ENCODE measurements around the gene KLHL35.

DNA sequence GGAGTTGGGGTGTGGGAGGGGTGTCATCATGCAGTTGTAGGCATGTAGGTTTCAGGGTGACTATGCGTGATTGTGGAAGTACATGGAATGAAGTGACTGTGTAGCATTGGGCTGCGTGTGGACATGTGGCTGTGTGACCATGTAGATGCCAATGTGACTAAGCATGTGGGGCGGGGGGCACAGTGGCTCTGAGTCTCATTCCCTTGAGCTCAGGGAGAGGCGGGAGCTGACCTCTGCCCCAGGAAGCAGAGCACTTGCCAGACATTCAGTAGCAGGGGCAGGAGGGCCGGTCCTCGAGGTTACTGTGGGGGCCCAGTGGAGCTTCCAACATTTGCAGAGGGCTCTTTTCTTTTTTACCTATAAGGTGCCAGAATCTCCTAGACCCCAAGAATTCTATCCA is 440 bp upstream of the KLHL35 start:
- TF ChIP-seq CTCF (conservative IDR thresholded peaks at IDR 0.05; ENCODE audit: low read depth, low read length): no peak
- TF ChIP-seq SMC3 (IDR thresholded peaks at IDR 0.05; ENCODE audit: low read depth, low read length): no peak
- no peak for TF ChIP-seq USF2 (IDR thresholded peaks at IDR 0.05; ENCODE audit: low read depth, low read length)
- no peak for TF ChIP-seq RCOR1 (IDR thresholded peaks at IDR 0.05; ENCODE audit: insufficient replicate concordance, low read length)
- TF ChIP-seq RFX5 (IDR thresholded peaks at IDR 0.05; ENCODE audit: low read depth, low read length): no peak
- no peak for TF ChIP-seq RAD21 (IDR thresholded peaks at IDR 0.05; ENCODE audit: low read length)

Measured in IMR-90 (cell line).